Measurements from ENCODE around the gene AGMO. TPM values are rescaled to one million over a fixed set of nuclear protein-coding genes. Genes with fewer than 3 reads are reported as not detected.

Gene AGMO
- total RNA-seq, 1 experiment from 2014 or later, result not detected

GRCh38 chr7:15336146-15336545 lies 225.7 kb downstream of the AGMO start:
- Histone ChIP-seq H4K20me1 (ENCODE audit: insufficient read depth) (no peaks in the 10 kb centered on the region), H3K9ac (ENCODE audit: low read length) (no peak overlapping the region), H3K36me3 (ENCODE audit: control insufficient read depth in 1 of 2, insufficient read depth in 2 of 2, low read length in 2 of 2) (no peaks in the 10 kb centered on the region), H3K4me3 (replicated peaks in 1 of 2; ENCODE audit: low read depth in 1 of 2, low read length in 2 of 2) (no peak overlapping the region), H3K4me1 (ENCODE audit: control insufficient read depth in 1 of 2, insufficient read depth in 2 of 2, low read length in 2 of 2) (no peaks in the 10 kb centered on the region), H3K4me2 (ENCODE audit: low read length) (no peak overlapping the region), H3K9me2 (ENCODE audit: insufficient read depth) (no peaks in the 10 kb centered on the region), H3K27me3 (ENCODE audit: insufficient read depth, low read length) (no peaks in the 10 kb centered on the region), H2AFZ (ENCODE audit: low read depth, low read length, poor library complexity, severe bottlenecking) (no peak overlapping the region), H3K9me3 (ENCODE audit: control insufficient read depth in 1 of 2, insufficient read depth in 1 of 2, low read depth in 1 of 2, low read length in 2 of 2) (peaks cover 0 to 5% of the 10 kb centered on the region in 2 experiments; a peak in 1 of 4 replicates), H3K27ac (ENCODE audit: low read depth, low read length) (no peak overlapping the region), H3K79me2 (ENCODE audit: insufficient read depth, low read length) (no peaks in the 10 kb centered on the region)
- no peak for ATAC-seq
- ChIA-PET CTCF (no interaction called here), RAD21 (ENCODE audit: low non-redundant PET in 1 of 2, low total read pairs in 2 of 2, uncharacterized antibody in 2 of 2, unreplicated experiment in 2 of 2) (no interaction called here), POLR2A (no interaction called here)
- no TSS peak for BruUV-seq (replicated peaks)
- no peak for TF ChIP-seq RAD21 (IDR thresholded peaks at IDR 0.05; ENCODE audit: low read depth)
- no peak for TF ChIP-seq YY1 (IDR thresholded peaks at IDR 0.05; ENCODE audit: extremely low read depth, insufficient replicate concordance, low read depth, low read length)
- no peak for TF ChIP-seq EZH2phosphoT487 (IDR thresholded peaks at IDR 0.05; ENCODE audit: borderline replicate concordance)
- no peak for TF ChIP-seq EGR1 (IDR thresholded peaks at IDR 0.05; ENCODE audit: low read depth)
- TF ChIP-seq SP1 (IDR thresholded peaks at IDR 0.05; ENCODE audit: low read depth), result no peak
- no peak for TF ChIP-seq EZH2 (IDR thresholded peaks at IDR 0.05)
- TF ChIP-seq ZFX (IDR thresholded peaks at IDR 0.05), result no peak
- intact Hi-C loops (cut with micrococcal nuclease), result no loop called here
- no peak for DNase-seq (ENCODE audit: low read depth, low spot score)

GRCh38 chr7:15335390-15335789 lies 226.4 kb downstream of the AGMO start:
- Histone ChIP-seq H4K20me1 (ENCODE audit: insufficient read depth) (no peaks in the 10 kb centered on the region), H3K36me3 (ENCODE audit: control insufficient read depth in 1 of 2, insufficient read depth in 2 of 2, low read length in 2 of 2) (no peaks in the 10 kb centered on the region), H3K27me3 (ENCODE audit: insufficient read depth, low read length) (no peaks in the 10 kb centered on the region), H2AFZ (ENCODE audit: low read depth, low read length, poor library complexity, severe bottlenecking) (no peak overlapping the region), H3K27ac (ENCODE audit: low read depth, low read length) (no peak overlapping the region), H3K4me2 (ENCODE audit: low read length) (no peak overlapping the region), H3K4me1 (ENCODE audit: control insufficient read depth in 1 of 2, insufficient read depth in 2 of 2, low read length in 2 of 2) (no peaks in the 10 kb centered on the region), H3K9ac (ENCODE audit: low read length) (no peak overlapping the region), H3K9me2 (ENCODE audit: insufficient read depth) (no peaks in the 10 kb centered on the region), H3K9me3 (ENCODE audit: control insufficient read depth in 1 of 2, insufficient read depth in 1 of 2, low read depth in 1 of 2, low read length in 2 of 2) (peaks cover 0 to 5% of the 10 kb centered on the region in 2 experiments; a peak in 1 of 4 replicates), H3K4me3 (replicated peaks in 1 of 2; ENCODE audit: low read depth in 1 of 2, low read length in 2 of 2) (no peak overlapping the region), H3K79me2 (ENCODE audit: insufficient read depth, low read length) (no peaks in the 10 kb centered on the region)
- BruUV-seq (replicated peaks), result no TSS peak
- RAD21 ChIA-PET (ENCODE audit: low non-redundant PET in 1 of 2, low total read pairs in 2 of 2, uncharacterized antibody in 2 of 2, unreplicated experiment in 2 of 2), result no interaction called here
- intact Hi-C loops (cut with micrococcal nuclease), result no loop called here
- TF ChIP-seq SIN3A (IDR thresholded peaks at IDR 0.05; ENCODE audit: low read depth) (no peak), EGR1 (IDR thresholded peaks at IDR 0.05; ENCODE audit: low read depth) (no peak), EZH2phosphoT487 (IDR thresholded peaks at IDR 0.05; ENCODE audit: borderline replicate concordance) (no peak), ZFX (IDR thresholded peaks at IDR 0.05) (no peak), CBX3 (IDR thresholded peaks at IDR 0.05; ENCODE audit: low read depth) (no peak), EZH2 (IDR thresholded peaks at IDR 0.05) (no peak), RAD21 (IDR thresholded peaks at IDR 0.05; ENCODE audit: low read depth) (no peak), MAX (IDR thresholded peaks at IDR 0.05) (no peak)
- TF ChIP-seq, protein P1, sequence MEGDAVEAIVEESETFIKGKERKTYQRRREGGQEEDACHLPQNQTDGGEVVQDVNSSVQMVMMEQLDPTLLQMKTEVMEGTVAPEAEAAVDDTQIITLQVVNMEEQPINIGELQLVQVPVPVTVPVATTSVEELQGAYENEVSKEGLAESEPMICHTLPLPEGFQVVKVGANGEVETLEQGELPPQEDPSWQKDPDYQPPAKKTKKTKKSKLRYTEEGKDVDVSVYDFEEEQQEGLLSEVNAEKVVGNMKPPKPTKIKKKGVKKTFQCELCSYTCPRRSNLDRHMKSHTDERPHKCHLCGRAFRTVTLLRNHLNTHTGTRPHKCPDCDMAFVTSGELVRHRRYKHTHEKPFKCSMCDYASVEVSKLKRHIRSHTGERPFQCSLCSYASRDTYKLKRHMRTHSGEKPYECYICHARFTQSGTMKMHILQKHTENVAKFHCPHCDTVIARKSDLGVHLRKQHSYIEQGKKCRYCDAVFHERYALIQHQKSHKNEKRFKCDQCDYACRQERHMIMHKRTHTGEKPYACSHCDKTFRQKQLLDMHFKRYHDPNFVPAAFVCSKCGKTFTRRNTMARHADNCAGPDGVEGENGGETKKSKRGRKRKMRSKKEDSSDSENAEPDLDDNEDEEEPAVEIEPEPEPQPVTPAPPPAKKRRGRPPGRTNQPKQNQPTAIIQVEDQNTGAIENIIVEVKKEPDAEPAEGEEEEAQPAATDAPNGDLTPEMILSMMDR (IDR thresholded peaks at IDR 0.05 in 2 of 3, conservative IDR thresholded peaks at IDR 0.05 in 1 of 3; ENCODE audit: borderline replicate concordance in 1 of 3, insufficient read depth in 1 of 3, low read depth in 2 of 3, low read length in 2 of 3), result no peak
- TF ChIP-seq, protein P2, sequence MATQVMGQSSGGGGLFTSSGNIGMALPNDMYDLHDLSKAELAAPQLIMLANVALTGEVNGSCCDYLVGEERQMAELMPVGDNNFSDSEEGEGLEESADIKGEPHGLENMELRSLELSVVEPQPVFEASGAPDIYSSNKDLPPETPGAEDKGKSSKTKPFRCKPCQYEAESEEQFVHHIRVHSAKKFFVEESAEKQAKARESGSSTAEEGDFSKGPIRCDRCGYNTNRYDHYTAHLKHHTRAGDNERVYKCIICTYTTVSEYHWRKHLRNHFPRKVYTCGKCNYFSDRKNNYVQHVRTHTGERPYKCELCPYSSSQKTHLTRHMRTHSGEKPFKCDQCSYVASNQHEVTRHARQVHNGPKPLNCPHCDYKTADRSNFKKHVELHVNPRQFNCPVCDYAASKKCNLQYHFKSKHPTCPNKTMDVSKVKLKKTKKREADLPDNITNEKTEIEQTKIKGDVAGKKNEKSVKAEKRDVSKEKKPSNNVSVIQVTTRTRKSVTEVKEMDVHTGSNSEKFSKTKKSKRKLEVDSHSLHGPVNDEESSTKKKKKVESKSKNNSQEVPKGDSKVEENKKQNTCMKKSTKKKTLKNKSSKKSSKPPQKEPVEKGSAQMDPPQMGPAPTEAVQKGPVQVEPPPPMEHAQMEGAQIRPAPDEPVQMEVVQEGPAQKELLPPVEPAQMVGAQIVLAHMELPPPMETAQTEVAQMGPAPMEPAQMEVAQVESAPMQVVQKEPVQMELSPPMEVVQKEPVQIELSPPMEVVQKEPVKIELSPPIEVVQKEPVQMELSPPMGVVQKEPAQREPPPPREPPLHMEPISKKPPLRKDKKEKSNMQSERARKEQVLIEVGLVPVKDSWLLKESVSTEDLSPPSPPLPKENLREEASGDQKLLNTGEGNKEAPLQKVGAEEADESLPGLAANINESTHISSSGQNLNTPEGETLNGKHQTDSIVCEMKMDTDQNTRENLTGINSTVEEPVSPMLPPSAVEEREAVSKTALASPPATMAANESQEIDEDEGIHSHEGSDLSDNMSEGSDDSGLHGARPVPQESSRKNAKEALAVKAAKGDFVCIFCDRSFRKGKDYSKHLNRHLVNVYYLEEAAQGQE (IDR thresholded peaks at IDR 0.05; ENCODE audit: low read depth), result no peak
- DNase-seq (ENCODE audit: low read depth, low spot score) (no peak), ATAC-seq (no peak)
- CTCF ChIA-PET, result interaction anchor here (0.7 kb wide), 1 partner anchor 54 kb away, joined by 3 read pairs; no protein-coding TSS in a partner anchor
- POLR2A ChIA-PET, result no interaction called here
